ENCODE measurements around the gene MAPK8IP3. TPM values are rescaled to one million over a fixed set of nuclear protein-coding genes. Genes with fewer than 3 reads are reported as not detected.

MAPK8IP3 gene
- total RNA-seq, 1 experiment from 2014 or later: 72.3 TPM

GRCh38 chr16:1740234-1740633, 34.2 kb downstream of the MAPK8IP3 start (continued):
- TF ChIP-seq ZNF512 (CRISPR knock-in tag; IDR thresholded peaks at IDR 0.05; ENCODE audit: borderline replicate concordance): no peak
- no peak for TF ChIP-seq GRHL2 (CRISPR knock-in tag; IDR thresholded peaks at IDR 0.05; ENCODE audit: insufficient replicate concordance, severe bottlenecking)

- ChIA-PET CTCF (interaction anchor here (2.0 kb wide), 1 partner anchor 17 kb away, joined by 6 read pairs; no protein-coding TSS in a partner anchor), POLR2A (no interaction called here)
- no peak overlapping the region for H3K4me3 Mint-ChIP-seq
- no peak for TF ChIP-seq ATF6 (CRISPR knock-in tag; IDR thresholded peaks at IDR 0.05)
- no peaks in the 10 kb centered on the region for H3K9me3 Mint-ChIP-seq
- no peaks in the 10 kb centered on the region for H3K4me1 Mint-ChIP-seq
- H3K27me3 Mint-ChIP-seq (ENCODE audit: low read depth): no peaks in the 10 kb centered on the region
- ATAC-seq (no peak), DNase-seq (ENCODE audit: low spot score) (no peak)
- H3K27ac Mint-ChIP-seq: no peak overlapping the region; the same call in 1 of the 2 replicates
- H3K36me3 Mint-ChIP-seq: no peaks in the 10 kb centered on the region
Measured at GRCh38 chr16:1740781-1741490, 34.9 kb downstream of the MAPK8IP3 start.

GRCh38 chr16:1741553-1742165, 35.7 kb downstream of the MAPK8IP3 start:
- Mint-ChIP-seq H3K4me3 (no peak overlapping the region), H3K27ac (no peak overlapping the region), H3K9me3 (no peaks in the 10 kb centered on the region), H3K27me3 (ENCODE audit: low read depth) (no peaks in the 10 kb centered on the region), H3K4me1 (no peaks in the 10 kb centered on the region), H3K36me3 (no peaks in the 10 kb centered on the region)
- ChIA-PET POLR2A (no interaction called here), CTCF (interaction anchor here (2.0 kb wide), 1 partner anchor 18 kb away, joined by 6 read pairs; no protein-coding TSS in a partner anchor)
- ATAC-seq: no peak
- TF ChIP-seq RORB (CRISPR knock-in tag; IDR thresholded peaks at IDR 0.05): no peak
- no peak for TF ChIP-seq ZNF423 (CRISPR knock-in tag; IDR thresholded peaks at IDR 0.05)
- no peak for TF ChIP-seq CREM (CRISPR knock-in tag; IDR thresholded peaks at IDR 0.05)
- TF ChIP-seq CBFB (CRISPR knock-in tag; IDR thresholded peaks at IDR 0.05; ENCODE audit: low read depth): no peak
- no peak for TF ChIP-seq GABPB1 (CRISPR knock-in tag; IDR thresholded peaks at IDR 0.05)
- no peak for TF ChIP-seq TCF7 (CRISPR knock-in tag; IDR thresholded peaks at IDR 0.05; ENCODE audit: low read depth)
- TF ChIP-seq ZNF263 (CRISPR knock-in tag; IDR thresholded peaks at IDR 0.05; ENCODE audit: low read depth): no peak
- TF ChIP-seq ZNF219 (CRISPR knock-in tag; IDR thresholded peaks at IDR 0.05; ENCODE audit: borderline replicate concordance): no peak
- no peak for DNase-seq (ENCODE audit: low spot score)

GRCh38 chr16:1743376-1744337, 37.7 kb downstream of the MAPK8IP3 start:
- no peaks in the 10 kb centered on the region for H3K27me3 Mint-ChIP-seq (ENCODE audit: low read depth)
- H3K36me3 Mint-ChIP-seq: peaks cover under 1% of the 10 kb centered on the region; the same call in 1 of the 2 replicates
- TF ChIP-seq GABPB1 (CRISPR knock-in tag; IDR thresholded peaks at IDR 0.05) (no peak), ZNF396 (CRISPR knock-in tag; IDR thresholded peaks at IDR 0.05; ENCODE audit: borderline replicate concordance) (no peak), FOXK1 (CRISPR knock-in tag; IDR thresholded peaks at IDR 0.05) (no peak), RORB (CRISPR knock-in tag; IDR thresholded peaks at IDR 0.05) (no peak)
- H3K4me3 Mint-ChIP-seq: no peak overlapping the region
- ATAC-seq: no peak
- H3K9me3 Mint-ChIP-seq: no peaks in the 10 kb centered on the region
- DNase-seq (ENCODE audit: low spot score): no peak
- H3K4me1 Mint-ChIP-seq: no peaks in the 10 kb centered on the region
- no peak overlapping the region for H3K27ac Mint-ChIP-seq
- POLR2A ChIA-PET: no interaction called here
- CTCF ChIA-PET: no interaction called here
